ENCODE measurements around the gene BARHL1. TPM values are rescaled to one million over a fixed set of nuclear protein-coding genes. Genes with fewer than 3 reads are reported as not detected.
"Not testable (repeated sequence)": the region's sequence is repeated elsewhere in the genome, so short reads cannot be mapped to it uniquely, and the experiment has no call there.

Gene BARHL1
- total RNA-seq, 1 donor from 2014 or later: not detected

- H3K27me3 Mint-ChIP-seq (ENCODE audit: low read depth, unreplicated experiment): peaks cover 41% of the 10 kb centered on the region
- no peak for TF ChIP-seq EZH2 (IDR thresholded peaks at IDR 0.05; ENCODE audit: insufficient read depth, low read length)
- TF ChIP-seq, protein P1, sequence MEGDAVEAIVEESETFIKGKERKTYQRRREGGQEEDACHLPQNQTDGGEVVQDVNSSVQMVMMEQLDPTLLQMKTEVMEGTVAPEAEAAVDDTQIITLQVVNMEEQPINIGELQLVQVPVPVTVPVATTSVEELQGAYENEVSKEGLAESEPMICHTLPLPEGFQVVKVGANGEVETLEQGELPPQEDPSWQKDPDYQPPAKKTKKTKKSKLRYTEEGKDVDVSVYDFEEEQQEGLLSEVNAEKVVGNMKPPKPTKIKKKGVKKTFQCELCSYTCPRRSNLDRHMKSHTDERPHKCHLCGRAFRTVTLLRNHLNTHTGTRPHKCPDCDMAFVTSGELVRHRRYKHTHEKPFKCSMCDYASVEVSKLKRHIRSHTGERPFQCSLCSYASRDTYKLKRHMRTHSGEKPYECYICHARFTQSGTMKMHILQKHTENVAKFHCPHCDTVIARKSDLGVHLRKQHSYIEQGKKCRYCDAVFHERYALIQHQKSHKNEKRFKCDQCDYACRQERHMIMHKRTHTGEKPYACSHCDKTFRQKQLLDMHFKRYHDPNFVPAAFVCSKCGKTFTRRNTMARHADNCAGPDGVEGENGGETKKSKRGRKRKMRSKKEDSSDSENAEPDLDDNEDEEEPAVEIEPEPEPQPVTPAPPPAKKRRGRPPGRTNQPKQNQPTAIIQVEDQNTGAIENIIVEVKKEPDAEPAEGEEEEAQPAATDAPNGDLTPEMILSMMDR (IDR thresholded peaks at IDR 0.05; ENCODE audit: insufficient read depth, low read depth, low read length): no peak
Measured at GRCh38 chr9:132562306-132562573, 20.2 kb upstream of the BARHL1 start.

GRCh38 chr9:132564526-132564925 lies 17.9 kb upstream of the BARHL1 start:
- no peak for TF ChIP-seq EZH2 (IDR thresholded peaks at IDR 0.05; ENCODE audit: insufficient read depth, low read length)
- TF ChIP-seq, protein P1 (IDR thresholded peaks at IDR 0.05; ENCODE audit: insufficient read depth, low read depth, low read length): no peak
- H3K4me3 ChIP-seq (ENCODE audit: insufficient read depth, low read depth, low read length): no peak overlapping the region
- no peak overlapping the region for H3K9ac ChIP-seq (ENCODE audit: low read length)
- FAIRE-seq (no peak), DNase-seq (ENCODE audit: low read depth) (no peak)
- Mint-ChIP-seq H3K4me3 (ENCODE audit: unreplicated experiment) (no peak overlapping the region), H3K27ac (ENCODE audit: unreplicated experiment) (no peak overlapping the region), H3K36me3 (ENCODE audit: low read depth, unreplicated experiment) (no peaks in the 10 kb centered on the region), H3K9me3 (ENCODE audit: unreplicated experiment) (peaks cover under 1% of the 10 kb centered on the region), H3K4me1 (ENCODE audit: low read depth, unreplicated experiment) (no peaks in the 10 kb centered on the region), H3K27me3 (ENCODE audit: low read depth, unreplicated experiment) (peaks cover 41% of the 10 kb centered on the region)
- H3K79me2 ChIP-seq (ENCODE audit: insufficient read depth, low read length): no peaks in the 10 kb centered on the region
- H3K27ac ChIP-seq (ENCODE audit: low read depth, low read length): no peak overlapping the region
- H2AFZ ChIP-seq (ENCODE audit: low read depth, low read length): no peak overlapping the region
- no peaks in the 10 kb centered on the region for H3K36me3 ChIP-seq (ENCODE audit: insufficient read depth, low read length)
- peaks cover 36% of the 10 kb centered on the region for H3K27me3 ChIP-seq (ENCODE audit: insufficient read depth, low read length)
- H3K4me1 ChIP-seq (ENCODE audit: insufficient read depth, low read length): peaks cover 2% of the 10 kb centered on the region
- no peak overlapping the region for H3K4me2 ChIP-seq (ENCODE audit: low read length)
- no peaks in the 10 kb centered on the region for H4K20me1 ChIP-seq (ENCODE audit: insufficient read depth, low read length)
- H3K9me3 ChIP-seq (ENCODE audit: insufficient read depth, low read depth, low read length): no peaks in the 10 kb centered on the region

More at GRCh38 chr9:132562306-132562573, 20.2 kb upstream of the BARHL1 start:
- Histone ChIP-seq H3K9ac (ENCODE audit: low read length) (no peak overlapping the region), H3K4me2 (ENCODE audit: low read length) (no peak overlapping the region), H4K20me1 (ENCODE audit: insufficient read depth, low read length) (no peaks in the 10 kb centered on the region), H3K27ac (ENCODE audit: low read depth, low read length) (no peak overlapping the region), H3K4me3 (ENCODE audit: insufficient read depth, low read depth, low read length) (no peak overlapping the region), H2AFZ (ENCODE audit: low read depth, low read length) (no peak overlapping the region), H3K36me3 (ENCODE audit: insufficient read depth, low read length) (no peaks in the 10 kb centered on the region), H3K4me1 (ENCODE audit: insufficient read depth, low read length) (peaks cover 2% of the 10 kb centered on the region), H3K27me3 (ENCODE audit: insufficient read depth, low read length) (peaks cover 38% of the 10 kb centered on the region), H3K9me3 (ENCODE audit: insufficient read depth, low read depth, low read length) (no peaks in the 10 kb centered on the region), H3K79me2 (ENCODE audit: insufficient read depth, low read length) (no peaks in the 10 kb centered on the region)
- Mint-ChIP-seq H3K9me3 (ENCODE audit: unreplicated experiment) (peaks cover 4% of the 10 kb centered on the region), H3K36me3 (ENCODE audit: low read depth, unreplicated experiment) (no peaks in the 10 kb centered on the region), H3K4me3 (ENCODE audit: unreplicated experiment) (no peak overlapping the region), H3K27ac (ENCODE audit: unreplicated experiment) (no peak overlapping the region), H3K4me1 (ENCODE audit: low read depth, unreplicated experiment) (no peaks in the 10 kb centered on the region)
- FAIRE-seq (no peak), DNase-seq (ENCODE audit: low read depth) (no peak)

GRCh38 chr9:132568787-132569186 lies 13.6 kb upstream of the BARHL1 start:
- not testable (repeated sequence) for H3K4me3 ChIP-seq (ENCODE audit: insufficient read depth, low read depth, low read length); H3K4me1 ChIP-seq (ENCODE audit: insufficient read depth, low read length); H3K9me3 ChIP-seq (ENCODE audit: insufficient read depth, low read depth, low read length); H3K27ac ChIP-seq (ENCODE audit: low read depth, low read length); H3K36me3 Mint-ChIP-seq (ENCODE audit: low read depth, unreplicated experiment); H3K9me3 Mint-ChIP-seq (ENCODE audit: unreplicated experiment); H4K20me1 ChIP-seq (ENCODE audit: insufficient read depth, low read length); H2AFZ ChIP-seq (ENCODE audit: low read depth, low read length); H3K4me1 Mint-ChIP-seq (ENCODE audit: low read depth, unreplicated experiment); H3K27ac Mint-ChIP-seq (ENCODE audit: unreplicated experiment); H3K4me3 Mint-ChIP-seq (ENCODE audit: unreplicated experiment); H3K79me2 ChIP-seq (ENCODE audit: insufficient read depth, low read length); H3K4me2 ChIP-seq (ENCODE audit: low read length); H3K9ac ChIP-seq (ENCODE audit: low read length); FAIRE-seq; H3K36me3 ChIP-seq (ENCODE audit: insufficient read depth, low read length); DNase-seq (ENCODE audit: low read depth)
- H3K27me3 ChIP-seq (ENCODE audit: insufficient read depth, low read length): peaks cover 23% of the 10 kb centered on the region
- peaks cover 55% of the 10 kb centered on the region for H3K27me3 Mint-ChIP-seq (ENCODE audit: low read depth, unreplicated experiment)

Data from astrocyte (in vitro differentiated cells and primary cell).